Measurements from ENCODE around the gene SLC26A9. TPM values are rescaled to one million over a fixed set of nuclear protein-coding genes. Genes with fewer than 3 reads are reported as not detected.

SLC26A9 gene
- total RNA-seq, 1 donor from 2014 or later, result not detected

GRCh38 chr1:205936846-205937586, 6.2 kb downstream of the SLC26A9 start:
- Histone ChIP-seq H3K27me3 (ENCODE audit: control insufficient read depth, insufficient read depth, low read length) (peaks cover 14% of the 10 kb centered on the region), H3K4me3 (ENCODE audit: low read depth, low read length) (no peak overlapping the region), H3K36me3 (ENCODE audit: control insufficient read depth, insufficient read depth, low read length) (no peaks in the 10 kb centered on the region)
- DNase-seq (ENCODE audit: low read depth) (peak; percentile 38), FAIRE-seq (no peak)
- no peak for TF ChIP-seq CTCF (IDR thresholded peaks at IDR 0.05; ENCODE audit: insufficient read depth, low read length, severe bottlenecking)

GRCh38 chr1:205936311-205936710, 6.9 kb downstream of the SLC26A9 start:
- no peak overlapping the region for H3K4me3 ChIP-seq (ENCODE audit: low read depth, low read length)
- peak; percentile 33 for DNase-seq (ENCODE audit: low read depth)
- H3K27me3 ChIP-seq (ENCODE audit: control insufficient read depth, insufficient read depth, low read length), result peaks cover 8% of the 10 kb centered on the region
- TF ChIP-seq CTCF (IDR thresholded peaks at IDR 0.05; ENCODE audit: insufficient read depth, low read length, severe bottlenecking), result no peak
- no peaks in the 10 kb centered on the region for H3K36me3 ChIP-seq (ENCODE audit: control insufficient read depth, insufficient read depth, low read length)
- no peak for FAIRE-seq

GRCh38 chr1:205935869-205936268, 7.4 kb downstream of the SLC26A9 start:
- FAIRE-seq, result no peak
- TF ChIP-seq CTCF (IDR thresholded peaks at IDR 0.05; ENCODE audit: insufficient read depth, low read length, severe bottlenecking), result no peak

GRCh38 chr1:205934788-205935187, 8.5 kb downstream of the SLC26A9 start:
- Histone ChIP-seq H3K36me3 (ENCODE audit: control insufficient read depth, insufficient read depth, low read length) (no peaks in the 10 kb centered on the region), H3K4me3 (ENCODE audit: low read depth, low read length) (no peak overlapping the region), H3K27me3 (ENCODE audit: control insufficient read depth, insufficient read depth, low read length) (peaks cover 9% of the 10 kb centered on the region)
- FAIRE-seq, result no peak
- no peak for TF ChIP-seq CTCF (IDR thresholded peaks at IDR 0.05; ENCODE audit: insufficient read depth, low read length, severe bottlenecking)
- DNase-seq (ENCODE audit: low read depth), result peak; percentile 79

More at GRCh38 chr1:205935869-205936268, 7.4 kb downstream of the SLC26A9 start:
- no peak overlapping the region for H3K4me3 ChIP-seq (ENCODE audit: low read depth, low read length)
- no peak for DNase-seq (ENCODE audit: low read depth)
- H3K36me3 ChIP-seq (ENCODE audit: control insufficient read depth, insufficient read depth, low read length), result no peaks in the 10 kb centered on the region
- H3K27me3 ChIP-seq (ENCODE audit: control insufficient read depth, insufficient read depth, low read length), result peaks cover 8% of the 10 kb centered on the region

GRCh38 chr1:205933671-205934618, 9.3 kb downstream of the SLC26A9 start:
- DNase-seq (ENCODE audit: low read depth) (peak; percentile 80), FAIRE-seq (peak; percentile 79)
- no peak for TF ChIP-seq CTCF (IDR thresholded peaks at IDR 0.05; ENCODE audit: insufficient read depth, low read length, severe bottlenecking)
- H3K27me3 ChIP-seq (ENCODE audit: control insufficient read depth, insufficient read depth, low read length), result peaks cover 9% of the 10 kb centered on the region
- no peaks in the 10 kb centered on the region for H3K36me3 ChIP-seq (ENCODE audit: control insufficient read depth, insufficient read depth, low read length)
- H3K4me3 ChIP-seq (ENCODE audit: low read depth, low read length), result no peak overlapping the region

All from bronchial epithelial cell (primary cell).